H1 (cell line): ENCODE results near the gene KLHDC1. TPM values are rescaled to one million over a fixed set of nuclear protein-coding genes. Genes with fewer than 3 reads are reported as not detected.

Experiments
- CTCF ChIA-PET: fragments of 300-600 bp; sonication (Branson Sonifier 250); formaldehyde crosslinking; loops from one replicate; lab custom pipeline; 2021; ENCODE audit not compliant: partially characterized antibody; lab: Charles Lee
- POLR2A ChIA-PET: fragments of 300-600 bp; sonication (Branson Sonifier 250); formaldehyde crosslinking; loops from one replicate; lab custom pipeline; 2021; ENCODE audit warnings: inconsistent platforms; ENCODE audit not compliant: partially characterized antibody; lab: Charles Lee
- DNase-seq, 2 experiments: peaks; one replicate each; pipeline versions ENCODE4 v3.0.0 to v3.0.0-alpha.2; 2010 to 2022; ENCODE audit warnings: low spot score in 2 of 2, low read depth in 1 of 2, mixed read lengths in 1 of 2
- FAIRE-seq: peaks from 2 replicates; lab custom pipeline; 2011; peaks lifted over from hg19 to GRCh38; lab: Jason Lieb, UNC
- H2AFZ ChIP-seq: 2 replicates; pipeline ENCODE4 v1.8.1; 2012; ENCODE audit warnings: low read length, inconsistent platforms
- H2AK5ac ChIP-seq: 2 replicates; pipeline ENCODE4 v1.6.1; 2013; ENCODE audit warnings: low read depth, low read length
- H2BK120ac ChIP-seq: replicated peaks from 2 replicates; pipeline ENCODE3; 2013; ENCODE audit warnings: low read depth, low read length, inconsistent platforms
- H2BK12ac ChIP-seq: 2 replicates; pipeline ENCODE4 v1.6.1; 2013; ENCODE audit warnings: low read depth, low read length
- H2BK15ac ChIP-seq: 2 replicates; pipeline ENCODE4 v1.6.1; 2013; ENCODE audit warnings: low read length
- H2BK20ac ChIP-seq: 2 replicates; pipeline ENCODE4 v1.6.1; 2013; ENCODE audit warnings: low read length
- H2BK5ac ChIP-seq: 2 replicates; pipeline ENCODE4 v1.6.1; 2013; ENCODE audit warnings: low read depth, low read length
- H3K14ac ChIP-seq: 2 replicates; pipeline ENCODE4 v1.6.1; 2013; ENCODE audit warnings: inconsistent platforms; ENCODE audit not compliant: insufficient read length
- H3K18ac ChIP-seq: 2 replicates; pipeline ENCODE4 v1.6.1; 2013; ENCODE audit warnings: low read length; ENCODE audit errors: extremely low read depth
- H3K23ac ChIP-seq: 2 replicates; pipeline ENCODE4 v1.6.1; 2013; ENCODE audit warnings: inconsistent platforms; ENCODE audit not compliant: insufficient read length
- H3K23me2 ChIP-seq: 2 replicates; pipeline ENCODE4 v1.6.1; 2013; ENCODE audit warnings: low read depth, low read length
- H3K27ac ChIP-seq: 2 replicates; pipeline ENCODE4 v1.6.1; 2011; ENCODE audit warnings: low read depth, low read length, inconsistent platforms
- H3K27me3 ChIP-seq, 4 experiments: replicated peaks in 1 of 4; 1 replicate in 1 of 4; 2 replicates in 3 of 4; pipeline versions ENCODE4 v1.6.1 to v1.8.1; 2011 to 2013; ENCODE audit warnings: low read length in 3 of 4, mild to moderate bottlenecking in 3 of 4, inconsistent platforms in 2 of 4, mixed read lengths in 2 of 4, moderate library complexity in 1 of 4; ENCODE audit not compliant: control insufficient read depth in 3 of 4, insufficient read depth in 3 of 4; ENCODE audit errors: extremely low read depth in 1 of 4
- H3K36me3 ChIP-seq, 4 experiments: 2 replicates each; pipeline versions ENCODE4 v1.6.1 to v1.8.1; 2011 to 2013; ENCODE audit warnings: mild to moderate bottlenecking in 4 of 4, low read length in 3 of 4, moderate library complexity in 2 of 4, control low read depth in 1 of 4, inconsistent platforms in 1 of 4; ENCODE audit not compliant: insufficient read depth in 4 of 4, control insufficient read depth in 2 of 4
- H3K4ac ChIP-seq: replicated peaks from 2 replicates; pipeline ENCODE3; 2013; ENCODE audit warnings: low read length, low read depth, mixed read lengths, inconsistent platforms; ENCODE audit not compliant: insufficient read length
- H3K4me1 ChIP-seq, 4 experiments: replicated peaks in 1 of 4; 1 replicate in 1 of 4; 2 replicates in 3 of 4; pipeline versions ENCODE4 v1.6.1 to v1.8.1; 2011 to 2013; ENCODE audit warnings: low read length in 3 of 4, inconsistent platforms in 2 of 4, mixed read lengths in 1 of 4; ENCODE audit not compliant: insufficient read depth in 4 of 4, control insufficient read depth in 3 of 4
- H3K4me2 ChIP-seq, 2 experiments: 2 replicates each; pipeline versions ENCODE4 v1.6.1 to v1.8.1; 2011 to 2013; ENCODE audit warnings: low read depth in 2 of 2, low read length in 2 of 2, control low read depth in 1 of 2, inconsistent platforms in 1 of 2, mild to moderate bottlenecking in 1 of 2; ENCODE audit not compliant: insufficient read depth in 1 of 2
- H3K4me3 ChIP-seq, 4 experiments: fragments of 200-600, 300-600 bp in 1 of 4; sonication (generic), shearing (Covaris generic), sonication (Bioruptor Twin) in 1 of 4; 2 replicates each; pipeline versions ENCODE4 v1.5.1 to v1.8.1; 2011 to 2016; ENCODE audit warnings: low read length in 4 of 4, low read depth in 3 of 4, control low read depth in 2 of 4, inconsistent platforms in 2 of 4, mild to moderate bottlenecking in 2 of 4, mixed read lengths in 1 of 4, moderate library complexity in 1 of 4; ENCODE audit not compliant: insufficient read depth in 2 of 4; ENCODE audit errors: extremely low read depth in 1 of 4
- H3K56ac ChIP-seq: replicated peaks from 2 replicates; pipeline ENCODE3; 2013; ENCODE audit warnings: low read depth, mild to moderate bottlenecking, mixed read lengths, low read length, inconsistent platforms; ENCODE audit not compliant: insufficient read length
- H3K79me1 ChIP-seq: 2 replicates; pipeline ENCODE4 v1.6.1; 2013; ENCODE audit warnings: low read depth, low read length, control low read depth
- H3K79me2 ChIP-seq, 2 experiments: 2 replicates each; pipeline versions ENCODE4 v1.6.1 to v1.8.1; 2012 to 2013; ENCODE audit warnings: low read length in 2 of 2, mild to moderate bottlenecking in 2 of 2, inconsistent platforms in 1 of 2; ENCODE audit not compliant: insufficient read depth in 2 of 2, control insufficient read depth in 1 of 2
- H3K9ac ChIP-seq, 4 experiments: replicated peaks in 1 of 4; 1 replicate in 1 of 4; 2 replicates in 3 of 4; pipeline versions ENCODE4 v1.6.1 to v1.8.1; 2011 to 2013; ENCODE audit warnings: low read depth in 3 of 4, low read length in 3 of 4, control low read depth in 2 of 4, mild to moderate bottlenecking in 2 of 4, moderate library complexity in 2 of 4, inconsistent platforms in 1 of 4; ENCODE audit errors: extremely low read depth in 1 of 4
- H3K9me3 ChIP-seq, 2 experiments: 2 replicates each; pipeline versions ENCODE4 v1.6.1 to v1.8.1; 2012 to 2013; ENCODE audit warnings: mild to moderate bottlenecking in 2 of 2, moderate library complexity in 2 of 2, control low read depth in 1 of 2, inconsistent platforms in 1 of 2, low read depth in 1 of 2, low read length in 1 of 2, mixed read lengths in 1 of 2; ENCODE audit not compliant: insufficient read depth in 2 of 2
- H4K20me1 ChIP-seq, 2 experiments: replicated peaks in 1 of 2; 2 replicates each; pipeline versions ENCODE3 to v1.8.1; 2011 to 2013; ENCODE audit warnings: inconsistent platforms in 2 of 2, low read length in 2 of 2, mild to moderate bottlenecking in 1 of 2; ENCODE audit not compliant: insufficient read depth in 2 of 2, control insufficient read depth in 1 of 2
- H4K5ac ChIP-seq: 2 replicates; pipeline ENCODE4 v1.6.1; 2013; ENCODE audit warnings: low read length, low read depth, mixed read lengths, inconsistent platforms; ENCODE audit not compliant: insufficient read length
- H4K8ac ChIP-seq: 2 replicates; pipeline ENCODE4 v1.8.0; 2013; ENCODE audit warnings: mild to moderate bottlenecking, moderate library complexity, low read length, inconsistent platforms; ENCODE audit not compliant: insufficient read depth; ENCODE audit errors: extremely low read depth
- H4K91ac ChIP-seq: replicated peaks from 2 replicates; pipeline ENCODE3; 2013; ENCODE audit warnings: low read length, mixed read lengths, inconsistent platforms; ENCODE audit not compliant: insufficient read length
- ASH2L ChIP-seq: fragments of 200-600, 300-600 bp; sonication (generic); IDR thresholded peaks from one replicate; pipeline ENCODE4 v1.7.1; 2017; ENCODE audit warnings: low read length
- ATF3 ChIP-seq: IDR thresholded peaks from 2 replicates; pipeline ENCODE4 v1.6.1; 2011; ENCODE audit warnings: low read depth, mild to moderate bottlenecking, low read length; ENCODE audit not compliant: insufficient read depth
- E2F6 ChIP-seq: IDR thresholded peaks from 2 replicates; pipeline ENCODE4 v1.6.1; 2012; ENCODE audit warnings: inconsistent platforms
- HDAC6 ChIP-seq: IDR thresholded peaks from one replicate; pipeline ENCODE4 v1.7.1; 2012; ENCODE audit warnings: low read depth, mild to moderate bottlenecking, inconsistent platforms, low read length, moderate library complexity
- MAFK ChIP-seq: IDR thresholded peaks from 2 replicates; pipeline ENCODE4 v1.6.1; 2012; ENCODE audit warnings: low read depth, mild to moderate bottlenecking, improper control_type of control experiment, low read length
- NRF1 ChIP-seq: IDR thresholded peaks from 2 replicates; pipeline ENCODE4 v1.6.1; 2011; ENCODE audit warnings: mild to moderate bottlenecking, low read depth, low read length, improper control_type of control experiment
- POU5F1 ChIP-seq: IDR thresholded peaks from 2 replicates; pipeline ENCODE4 v1.6.1; 2011; ENCODE audit warnings: low read depth, mild to moderate bottlenecking, low read length, moderate library complexity
- RFX5 ChIP-seq: IDR thresholded peaks from 2 replicates; pipeline ENCODE4 v1.6.1; 2011; ENCODE audit warnings: low read depth, low read length, improper control_type of control experiment, borderline replicate concordance
- SP1 ChIP-seq: IDR thresholded peaks from 2 replicates; pipeline ENCODE4 v1.6.1; 2011; ENCODE audit warnings: low read depth, low read length
- SP4 ChIP-seq: IDR thresholded peaks from 2 replicates; pipeline ENCODE4 v1.6.1; 2012; ENCODE audit warnings: low read length, inconsistent platforms
- SUZ12 ChIP-seq: fragments of 200-600 bp; sonication (generic); IDR thresholded peaks from 2 replicates; pipeline ENCODE4 v1.6.1; 2012; ENCODE audit warnings: mild to moderate bottlenecking, inconsistent platforms, low read length, moderate library complexity, mixed read lengths
- TAF7 ChIP-seq: optimal IDR thresholded peaks from 2 replicates; pipeline ENCODE3; 2011; ENCODE audit warnings: low read depth, mild to moderate bottlenecking, inconsistent platforms, low read length, moderate library complexity, borderline replicate concordance
- TCF12 ChIP-seq: IDR thresholded peaks from 2 replicates; pipeline ENCODE4 v1.6.1; 2011; ENCODE audit warnings: low read depth, mild to moderate bottlenecking, low read length
- WGBS, 2 experiments: shearing (Covaris generic) in 1 of 2; methylation state at CpG; one replicate each; pipeline versions ENCODE4 v1.1.6 to v1.1.7; 2013 to 2015; ENCODE audit warnings: low lambda C conversion rate in 2 of 2, mixed read lengths in 2 of 2, inconsistent platforms in 1 of 2, low coverage in 1 of 2, missing lambda C conversion rate in 1 of 2; ENCODE audit not compliant: insufficient replicate concordance in 2 of 2, insufficient coverage in 1 of 2, insufficient read length in 1 of 2; ENCODE audit errors: extremely low coverage in 1 of 2, missing lambda C conversion rate in 1 of 2; 5-methylcytosine and 5-hydroxymethylcytosine counted together
- polyA plus RNA-seq, 7 experiments: library from polyadenylated mRNA; depleted of rRNA in 3 of 7; stranded (reverse) in 5 of 7; unstranded in 2 of 7; fragments of >200 nt in 5 of 7; fragments of 200-250 nt in 2 of 7; gene quantifications; 1 replicate in 5 of 7; 2 replicates in 1 of 7; 4 replicates in 1 of 7; pipeline versions ENCODE4 v1.2.1 to v1.2.3, GENCODE V29; 2011 to 2013; ENCODE audit warnings: missing spikeins in 2 of 7, mixed read lengths in 2 of 7
- total RNA-seq: library from RNA; stranded (reverse); fragmentation: NEBNext Ultra II Directional; extraction: Animal tissue kit (Norgen Biotek cat#: 25700); gene quantifications from 2 replicates; pipeline ENCODE4 v1.2.1, GENCODE V29; 2021
- TF ChIP-seq, protein P1 (sequence below): IDR thresholded peaks from 2 replicates; pipeline ENCODE4 v1.6.1; 2012; ENCODE audit warnings: inconsistent platforms

The KLHDC1 gene
- total and polyA plus RNA-seq, 2 of the 8 experiments (the other 6 are each of a cell fraction or from before 2014, with no cell fraction given) = 0.08 TPM; not detected in 1

GRCh38 chr14:49774106-49774505 is 81.2 kb downstream of the KLHDC1 start:
- Histone ChIP-seq H2BK12ac (no peak overlapping the region), H3K18ac (no peak overlapping the region), H4K91ac (no peak overlapping the region), H3K79me2 (peaks cover 0 to 18% of the 10 kb centered on the region in 2 experiments; a peak in 3 of 4 replicates), H2BK5ac (no peak overlapping the region), H4K5ac (no peak overlapping the region), H2AFZ (no peak overlapping the region), H3K27ac (no peak overlapping the region), H2AK5ac (no peak overlapping the region), H3K4me2 (no peak overlapping the region), H3K23me2 (no peaks in the 10 kb centered on the region), H3K4ac (no peak overlapping the region), H3K14ac (no peak overlapping the region), H3K23ac (no peak overlapping the region), H2BK120ac (no peak overlapping the region), H4K20me1 (no peaks in the 10 kb centered on the region), H3K36me3 (peaks cover 4 to 43% (median 10%) of the 10 kb centered on the region in 4 experiments; a peak in 6 of 8 replicates), H2BK15ac (no peak overlapping the region), H2BK20ac (no peak overlapping the region), H3K4me1 (peaks cover 0 to 7% (median 2%) of the 10 kb centered on the region in 4 experiments; a peak in 3 of 7 replicates), H3K9me3 (no peaks in the 10 kb centered on the region), H3K56ac (no peak overlapping the region), H3K9ac (no peak overlapping the region), H4K8ac (no peak overlapping the region), H3K4me3 (no peak overlapping the region), H3K27me3 (no peaks in the 10 kb centered on the region), H3K79me1 (peaks cover 6% of the 10 kb centered on the region; the same call in 1 of the 2 replicates)
- WGBS, 2 experiments = 88% methylated on average over 1 of the region's 1 CpG; no CpG with 5 or more reads in 1 of the 2 experiments
- DNase-seq (no peak), FAIRE-seq (no peak)
- ChIA-PET CTCF (no interaction called here), POLR2A (interaction anchor here (1.1 to 2.2 kb wide), 2 partner anchors 12 to 46 kb away, joined by 3 to 5 read pairs; no protein-coding TSS in a partner anchor)
- TF ChIP-seq ASH2L (no peak), TCF12 (no peak), HDAC6 (no peak), NRF1 (no peak), POU5F1 (no peak), SUZ12 (no peak), E2F6 (no peak), MAFK (no peak), SP1 (no peak), TAF7 (no peak), SP4 (no peak), RFX5 (no peak), ATF3 (no peak)
- TF ChIP-seq, protein P1, sequence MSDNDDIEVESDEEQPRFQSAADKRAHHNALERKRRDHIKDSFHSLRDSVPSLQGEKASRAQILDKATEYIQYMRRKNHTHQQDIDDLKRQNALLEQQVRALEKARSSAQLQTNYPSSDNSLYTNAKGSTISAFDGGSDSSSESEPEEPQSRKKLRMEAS = no peak
